Liver (tissue), 9 donors: ENCODE data around the gene CAV1. TPM values are rescaled to one million over a fixed set of nuclear protein-coding genes. Genes with fewer than 3 reads are reported as not detected.

Source experiments
- DNase-seq: peaks from one replicate; pipeline ENCODE4 v3.0.0-alpha.2; 2017; ENCODE audit warnings: low spot score
- H3K27ac ChIP-seq, 2 donors: one replicate each; pipeline ENCODE4 v1.7.0; 2013; ENCODE audit warnings: inconsistent platforms in 2 of 2, low read length in 2 of 2, control low read depth in 1 of 2, low read depth in 1 of 2, mild to moderate bottlenecking in 1 of 2
- H3K27me3 ChIP-seq, 4 donors: one replicate each; pipeline versions ENCODE4 v1.6.1 to v1.7.0; 2013; ENCODE audit warnings: low read length in 3 of 4, inconsistent platforms in 1 of 4, mild to moderate bottlenecking in 1 of 4, moderate library complexity in 1 of 4; ENCODE audit not compliant: control insufficient read depth in 4 of 4, insufficient read depth in 4 of 4
- H3K36me3 ChIP-seq, 4 donors: one replicate each; pipeline versions ENCODE4 v1.6.1 to v1.7.0; 2013; ENCODE audit warnings: low read length in 3 of 4, mild to moderate bottlenecking in 3 of 4, low read depth in 1 of 4, moderate library complexity in 1 of 4; ENCODE audit not compliant: control insufficient read depth in 4 of 4, insufficient read depth in 3 of 4
- H3K4me1 ChIP-seq, 4 donors: one replicate each; pipeline versions ENCODE4 v1.6.1 to v1.7.0; 2013; ENCODE audit warnings: low read length in 3 of 4, mild to moderate bottlenecking in 3 of 4, moderate library complexity in 1 of 4; ENCODE audit not compliant: control insufficient read depth in 4 of 4, insufficient read depth in 4 of 4
- H3K4me3 ChIP-seq, 3 donors: one replicate each; pipeline versions ENCODE4 v1.6.1 to v1.7.0; 2013; ENCODE audit warnings: low read length in 3 of 3, control low read depth in 1 of 3, low read depth in 1 of 3, mild to moderate bottlenecking in 1 of 3
- H3K9ac ChIP-seq, 2 donors: one replicate each; pipeline ENCODE4 v1.7.0; 2013; ENCODE audit warnings: low read length in 2 of 2, mild to moderate bottlenecking in 2 of 2, moderate library complexity in 2 of 2, control low read depth in 1 of 2, low read depth in 1 of 2
- H3K9me3 ChIP-seq, 4 donors: one replicate each; pipeline versions ENCODE4 v1.6.1 to v1.7.0; 2013; ENCODE audit warnings: low read length in 3 of 4; ENCODE audit not compliant: control insufficient read depth in 4 of 4
- ATF3 ChIP-seq: IDR thresholded peaks from 2 replicates; pipeline ENCODE4 v1.6.1; 2016; ENCODE audit warnings: antibody characterized with exemption
- CTCF ChIP-seq: fragments of 150-350 bp; IDR thresholded peaks from 2 replicates; pipeline ENCODE4 v1.5.1; 2017; ENCODE audit warnings: improper control_type of control experiment, low read depth, low read length; ENCODE audit not compliant: missing input control
- EGR1 ChIP-seq, 2 donors: IDR thresholded peaks; 2 replicates each; pipeline ENCODE4 v1.6.1; 2016 to 2018; ENCODE audit warnings: antibody characterized with exemption in 2 of 2, low read depth in 2 of 2
- FOXA1 ChIP-seq: IDR thresholded peaks from 2 replicates; pipeline ENCODE4 v1.6.1; 2016; ENCODE audit warnings: antibody characterized with exemption
- GABPA ChIP-seq, 2 donors: IDR thresholded peaks in 1 of 2; conservative IDR thresholded peaks in 1 of 2; 2 replicates each; pipeline ENCODE4 v1.6.1; 2016; ENCODE audit warnings: antibody characterized with exemption in 2 of 2, mild to moderate bottlenecking in 1 of 2, moderate library complexity in 1 of 2
- HNF4A ChIP-seq, 2 donors: conservative IDR thresholded peaks; 2 replicates each; pipeline ENCODE4 v1.6.1; 2016; ENCODE audit warnings: antibody characterized with exemption in 2 of 2, mild to moderate bottlenecking in 2 of 2
- HNF4G ChIP-seq: IDR thresholded peaks from 2 replicates; pipeline ENCODE4 v1.6.1; 2016; ENCODE audit warnings: antibody characterized with exemption
- JUND ChIP-seq, 2 donors: IDR thresholded peaks; 2 replicates each; pipeline ENCODE4 v1.6.1; 2016; ENCODE audit warnings: antibody characterized with exemption in 2 of 2
- MAX ChIP-seq: IDR thresholded peaks from 2 replicates; pipeline ENCODE4 v1.6.1; 2016; ENCODE audit warnings: antibody characterized with exemption
- NR2F2 ChIP-seq: IDR thresholded peaks from 2 replicates; pipeline ENCODE4 v1.6.1; 2016; ENCODE audit warnings: antibody characterized with exemption
- RAD21 ChIP-seq, 2 donors: IDR thresholded peaks; 2 replicates each; pipeline ENCODE4 v1.6.1; 2016; ENCODE audit warnings: antibody characterized with exemption in 2 of 2, mild to moderate bottlenecking in 2 of 2
- REST ChIP-seq: IDR thresholded peaks from 2 replicates; pipeline ENCODE4 v1.6.1; 2016; ENCODE audit warnings: antibody characterized with exemption, mild to moderate bottlenecking
- RXRA ChIP-seq, 2 donors: IDR thresholded peaks; 2 replicates each; pipeline ENCODE4 v1.6.1; 2017 to 2018; ENCODE audit warnings: antibody characterized with exemption in 2 of 2, mild to moderate bottlenecking in 1 of 2
- SP1 ChIP-seq: IDR thresholded peaks from 2 replicates; pipeline ENCODE4 v1.6.1; 2018; ENCODE audit warnings: antibody characterized with exemption, mild to moderate bottlenecking
- TAF1 ChIP-seq: conservative IDR thresholded peaks from 2 replicates; pipeline ENCODE4 v1.6.1; 2016; ENCODE audit warnings: antibody characterized with exemption, mild to moderate bottlenecking
- YY1 ChIP-seq: IDR thresholded peaks from 2 replicates; pipeline ENCODE4 v1.6.1; 2016; ENCODE audit warnings: antibody characterized with exemption, mild to moderate bottlenecking
- ZBTB33 ChIP-seq: IDR thresholded peaks from 2 replicates; pipeline ENCODE4 v1.6.1; 2016; ENCODE audit warnings: antibody characterized with exemption
- WGBS: extraction: QIAGEN DNeasy Blood & Tissue Kit; methylation state at CpG from one replicate; pipeline ENCODE4 v1.1.7; 2013; 5-methylcytosine and 5-hydroxymethylcytosine counted together
- polyA plus RNA-seq, 2 donors: library from polyadenylated mRNA; stranded (reverse) in 1 of 2; unstranded in 1 of 2; fragments of 200-250 nt in 1 of 2; fragments of >200 nt in 1 of 2; fragmentation: Nextera tagmentation in 1 of 2; extraction: Ambion mirVana in 1 of 2; gene quantifications; one replicate each; pipeline versions ENCODE4 v1.2.1 to v1.2.3, GENCODE V29; 2013 to 2015
- total RNA-seq, 2 donors: library from RNA; depleted of rRNA; stranded (reverse); fragments of >200 nt; gene quantifications; one replicate each; pipeline ENCODE4 v1.2.3, GENCODE V29; 2014
- donor health status: healthy.
- donor health status: healthy.
- donor health status: healthy.
- donor health status: healthy.
- donor health status: healthy.

The CAV1 gene
- total and polyA plus RNA-seq, 4 donors: 9.9 to 13.4 (median 11.6) TPM

GRCh38 chr7:116539879-116540278 is 15.0 kb downstream of the CAV1 start:
- Histone ChIP-seq H3K36me3 (no peaks in the 10 kb centered on the region), H3K4me3 (no peak overlapping the region), H3K4me1 (peaks cover 0 to 3% (median 2%) of the 10 kb centered on the region in 4 donors), H3K9ac (no peak overlapping the region), H3K9me3 (no peaks in the 10 kb centered on the region), H3K27ac (no peak overlapping the region), H3K27me3 (no peaks in the 10 kb centered on the region)
- no peak for TF ChIP-seq RXRA (IDR thresholded peaks at IDR 0.05)
- no peak for TF ChIP-seq RAD21 (IDR thresholded peaks at IDR 0.05)
- no peak for TF ChIP-seq FOXA1
- TF ChIP-seq CTCF: no peak
- TF ChIP-seq HNF4A (conservative IDR thresholded peaks at IDR 0.05): no peak
- TF ChIP-seq HNF4G: no peak
- TF ChIP-seq MAX: no peak
- no peak for TF ChIP-seq ATF3
- no peak for TF ChIP-seq EGR1 (IDR thresholded peaks at IDR 0.05; ENCODE audit: low read depth in 2 of 2)
- TF ChIP-seq SP1: no peak
- TF ChIP-seq NR2F2: no peak
- TF ChIP-seq YY1: no peak
- WGBS: 96% methylated on average over 3 of the region's 3 CpGs
- no peak for DNase-seq

GRCh38 chr7:116540743-116541142 is 15.9 kb downstream of the CAV1 start:
- Histone ChIP-seq H3K27me3 (no peaks in the 10 kb centered on the region), H3K27ac (no peak overlapping the region), H3K9ac (no peak overlapping the region), H3K4me1 (peaks cover 0 to 3% (median 2%) of the 10 kb centered on the region in 4 donors), H3K9me3 (no peaks in the 10 kb centered on the region), H3K36me3 (no peaks in the 10 kb centered on the region), H3K4me3 (no peak overlapping the region)
- no peak for DNase-seq
- no peak for TF ChIP-seq FOXA1
- TF ChIP-seq HNF4A (conservative IDR thresholded peaks at IDR 0.05): no peak
- no peak for TF ChIP-seq HNF4G
- no peak for TF ChIP-seq RXRA (IDR thresholded peaks at IDR 0.05)
- TF ChIP-seq CTCF: no peak
- no peak for TF ChIP-seq EGR1 (IDR thresholded peaks at IDR 0.05; ENCODE audit: low read depth in 2 of 2)
- no peak for TF ChIP-seq RAD21 (IDR thresholded peaks at IDR 0.05)
- TF ChIP-seq JUND (IDR thresholded peaks at IDR 0.05): no peak
- no peak for TF ChIP-seq TAF1
- TF ChIP-seq GABPA (IDR thresholded peaks at IDR 0.05 in 1 of 2, conservative IDR thresholded peaks at IDR 0.05 in 1 of 2): no peak
- TF ChIP-seq ZBTB33: no peak
- no peak for TF ChIP-seq REST
- no peak for TF ChIP-seq NR2F2
